ENCODE results near the gene RRAS. TPM values are rescaled to one million over a fixed set of nuclear protein-coding genes. Genes with fewer than 3 reads are reported as not detected.

The RRAS gene
- total RNA-seq, 4 donors from 2014 or later: 62.9 to 113 (median 101) TPM

- TF ChIP-seq CTCF (IDR thresholded peaks at IDR 0.05; ENCODE audit: low read depth): no peak
Observed at GRCh38 chr19:49664171-49665035, 24.5 kb upstream of the RRAS start.

GRCh38 chr19:49663224-49663623 is 23.3 kb upstream of the RRAS start:
- TF ChIP-seq CTCF (IDR thresholded peaks at IDR 0.05; ENCODE audit: low read depth): no peak

GRCh38 chr19:49662011-49662410 is 22.1 kb upstream of the RRAS start:
- no peak for TF ChIP-seq CTCF (IDR thresholded peaks at IDR 0.05; ENCODE audit: low read depth)

- TF ChIP-seq CTCF (IDR thresholded peaks at IDR 0.05; ENCODE audit: low read depth): no peak
Observed at GRCh38 chr19:49660338-49660961, 20.5 kb upstream of the RRAS start.

- TF ChIP-seq CTCF (IDR thresholded peaks at IDR 0.05; ENCODE audit: low read depth): no peak
Observed at GRCh38 chr19:49658566-49659442, 18.9 kb upstream of the RRAS start.

- TF ChIP-seq CTCF (IDR thresholded peaks at IDR 0.05; ENCODE audit: low read depth): no peak
Observed at GRCh38 chr19:49658139-49658517, 18.2 kb upstream of the RRAS start.

All from subcutaneous adipose tissue (tissue), 4 donors.